HCT116 (cell line): Measurements from ENCODE around the gene SETX. TPM values are rescaled to one million over a fixed set of nuclear protein-coding genes. Genes with fewer than 3 reads are reported as not detected.

Source experiments
- ATAC-seq: fragments of 200-7000 bp; cut with Tn5 transposase; 2 replicates; pipeline ENCODE4 v1.9.1; 2020; ENCODE audit warnings: mild to moderate bottlenecking, moderate library complexity
- BruUV-seq: library from RNA; stranded (reverse); fragments of 400-500 nt; replicated peaks from 2 replicates; lab custom pipeline; 2021; lab: Mats Ljungman, UMichigan
- CTCF ChIA-PET: fragments of 300-600 bp; sonication (Branson Sonifier 250); formaldehyde crosslinking; loops from one replicate; lab custom pipeline; 2021; ENCODE audit warnings: antibody characterized with exemption; lab: Charles Lee
- POLR2A ChIA-PET: fragments of 300-600, 350-600 bp; sonication (Branson Sonifier 250); formaldehyde crosslinking; loops from one replicate; lab custom pipeline; 2021; ENCODE audit warnings: antibody characterized with exemption; lab: Charles Lee
- RAD21 ChIA-PET, 2 experiments: fragments of 300-600 bp; sonication (Branson Sonifier 250); formaldehyde crosslinking; loops; one replicate each; lab custom pipeline; 2023; ENCODE audit warnings: low total read pairs in 2 of 2; ENCODE audit not compliant: uncharacterized antibody in 2 of 2, unreplicated experiment in 2 of 2, low non-redundant PET in 1 of 2; lab: Charles Lee
- DNase-seq: peaks from one replicate; pipeline ENCODE4 v3.0.0-alpha.2; 2010; ENCODE audit warnings: low read depth, low spot score
- H2AFZ ChIP-seq: fragments of 200-600 bp; shearing (Covaris generic), sonication (generic); 2 replicates; pipeline ENCODE4 v1.6.1; 2017; ENCODE audit warnings: low read depth, mixed run types, mixed read lengths, antibody characterized with exemption, low read length; ENCODE audit not compliant: poor library complexity, severe bottlenecking
- H3K27ac ChIP-seq: 2 replicates; pipeline ENCODE4 v1.5.1; 2012; ENCODE audit warnings: low read depth, low read length
- H3K27me3 ChIP-seq: fragments of 200-600 bp; sonication (generic); 2 replicates; pipeline ENCODE4 v1.6.1; 2016; ENCODE audit warnings: mixed run types, low read length, mixed read lengths; ENCODE audit not compliant: insufficient read depth
- H3K36me3 ChIP-seq, 2 experiments: fragments of 200-500 bp in 1 of 2; fragments of 200-600 bp in 1 of 2; sonication (Bioruptor generic) in 1 of 2; sonication (generic) in 1 of 2; 2 replicates each; pipeline versions ENCODE4 v1.5.1 to v1.6.1; 2014 to 2016; ENCODE audit warnings: low read length in 2 of 2, inconsistent platforms in 1 of 2, mixed read lengths in 1 of 2, mixed run types in 1 of 2; ENCODE audit not compliant: insufficient read depth in 2 of 2, control insufficient read depth in 1 of 2
- H3K4me1 ChIP-seq, 2 experiments: fragments of 200-600 bp in 1 of 2; sonication (generic) in 1 of 2; 2 replicates each; pipeline versions ENCODE4 v1.5.1 to v1.6.1; 2012 to 2017; ENCODE audit warnings: low read length in 2 of 2, inconsistent platforms in 1 of 2, mild to moderate bottlenecking in 1 of 2, mixed read lengths in 1 of 2, mixed run types in 1 of 2, moderate library complexity in 1 of 2; ENCODE audit not compliant: insufficient read depth in 2 of 2, control insufficient read depth in 1 of 2
- H3K4me2 ChIP-seq: fragments of 200-600 bp; sonication (generic); 2 replicates; pipeline ENCODE4 v1.6.1; 2017; ENCODE audit warnings: mixed run types, low read length, mixed read lengths
- H3K4me3 ChIP-seq, 2 experiments: fragments of 200-600 bp in 1 of 2; sonication (generic) in 1 of 2; replicated peaks in 1 of 2; 2 replicates each; pipeline ENCODE4 v1.5.1; 2011 to 2016; ENCODE audit warnings: low read length in 2 of 2, control low read depth in 1 of 2, low read depth in 1 of 2, mild to moderate bottlenecking in 1 of 2, mixed read lengths in 1 of 2, mixed run types in 1 of 2
- H3K79me2 ChIP-seq: fragments of 200-600 bp; sonication (generic); 2 replicates; pipeline ENCODE4 v1.6.1; 2017; ENCODE audit warnings: mild to moderate bottlenecking, mixed run types, low read length, moderate library complexity, mixed read lengths; ENCODE audit not compliant: insufficient read depth
- H3K9ac ChIP-seq: fragments of 200-600 bp; sonication (generic); 2 replicates; pipeline ENCODE4 v1.6.1; 2016; ENCODE audit warnings: low read length, mixed read lengths
- H3K9me2 ChIP-seq: fragments of 200-600 bp; sonication (generic), shearing (Covaris generic); 2 replicates; pipeline ENCODE4 v1.6.1; 2017; ENCODE audit warnings: mixed run types, mild to moderate bottlenecking, moderate library complexity; ENCODE audit not compliant: insufficient read depth
- H3K9me3 ChIP-seq, 2 experiments: fragments of 200-500 bp in 1 of 2; fragments of 200-600 bp in 1 of 2; sonication (Bioruptor generic) in 1 of 2; sonication (generic) in 1 of 2; 2 replicates each; pipeline ENCODE4 v1.6.1; 2014 to 2017; ENCODE audit warnings: low read length in 2 of 2, mixed read lengths in 2 of 2, inconsistent platforms in 1 of 2, low read depth in 1 of 2, mild to moderate bottlenecking in 1 of 2, mixed run types in 1 of 2, moderate library complexity in 1 of 2; ENCODE audit not compliant: control insufficient read depth in 1 of 2, insufficient read depth in 1 of 2
- H4K20me1 ChIP-seq: fragments of 200-600 bp; sonication (generic), shearing (Covaris generic); 2 replicates; pipeline ENCODE4 v1.6.1; 2017; ENCODE audit warnings: mixed run types, mild to moderate bottlenecking, moderate library complexity; ENCODE audit not compliant: insufficient read depth
- CBX3 ChIP-seq: IDR thresholded peaks from 2 replicates; pipeline ENCODE4 v1.6.1; 2012; ENCODE audit warnings: low read depth
- CEBPB ChIP-seq: IDR thresholded peaks from 2 replicates; pipeline ENCODE4 v1.6.1; 2012; ENCODE audit warnings: low read depth
- EZH2 ChIP-seq: fragments of 200-600 bp; sonication (generic); IDR thresholded peaks from 2 replicates; pipeline ENCODE4 v1.6.1; 2017; ENCODE audit warnings: antibody characterized with exemption, mixed run types
- EZH2phosphoT487 ChIP-seq: fragments of 200-600 bp; IDR thresholded peaks from 2 replicates; pipeline ENCODE4 v1.6.1; 2018; ENCODE audit warnings: antibody characterized with exemption, borderline replicate concordance
- FOSL1 ChIP-seq: IDR thresholded peaks from 2 replicates; pipeline ENCODE4 v1.6.1; 2012; ENCODE audit warnings: low read depth
- POLR2A ChIP-seq: IDR thresholded peaks from 2 replicates; pipeline ENCODE4 v1.7.0; 2011; ENCODE audit warnings: borderline replicate concordance; ENCODE audit not compliant: insufficient read depth, insufficient read length; ENCODE audit errors: extremely low read depth
- POLR2AphosphoS5 ChIP-seq: IDR thresholded peaks from 2 replicates; pipeline ENCODE4 v1.6.1; 2011; ENCODE audit warnings: mild to moderate bottlenecking, low read depth, low read length, moderate library complexity
- RAD21 ChIP-seq: IDR thresholded peaks from 2 replicates; pipeline ENCODE4 v1.6.1; 2012; ENCODE audit warnings: low read depth, mild to moderate bottlenecking
- SIN3A ChIP-seq: IDR thresholded peaks from 2 replicates; pipeline ENCODE4 v1.6.1; 2012; ENCODE audit warnings: low read depth
- SP1 ChIP-seq: IDR thresholded peaks from 2 replicates; pipeline ENCODE4 v1.6.1; 2012; ENCODE audit warnings: low read depth
- SRF ChIP-seq: IDR thresholded peaks from 2 replicates; pipeline ENCODE4 v1.6.1; 2012; ENCODE audit warnings: low read depth
- TCF7L2 ChIP-seq: IDR thresholded peaks from 2 replicates; pipeline ENCODE4 v1.7.0; 2011; ENCODE audit warnings: borderline replicate concordance, inconsistent platforms; ENCODE audit not compliant: insufficient read depth, insufficient read length; ENCODE audit errors: extremely low read depth
- YY1 ChIP-seq: IDR thresholded peaks from 2 replicates; pipeline ENCODE4 v1.6.1; 2011; ENCODE audit warnings: low read length, low read depth, moderate library complexity, mild to moderate bottlenecking; ENCODE audit not compliant: insufficient replicate concordance; ENCODE audit errors: extremely low read depth
- ZFX ChIP-seq: fragments of 450-650 bp; IDR thresholded peaks from 2 replicates; pipeline ENCODE4 v1.6.1; 2017
- intact Hi-C: fragments of 100-400 bp; cut with micrococcal nuclease; formaldehyde crosslinking; loops from 2 replicates; pipeline ENCODE4 v1.10.0; 2022
- total RNA-seq: library from RNA; stranded (reverse); gene quantifications from one replicate; pipeline ENCODE4 v1.2.1, GENCODE V29; 2021; ENCODE audit not compliant: unreplicated experiment
- TF ChIP-seq, protein P1 (sequence below), 3 experiments: fragments of 200-600 bp in 1 of 3; sonication (generic) in 1 of 3; IDR thresholded peaks in 2 of 3; conservative IDR thresholded peaks in 1 of 3; 2 replicates each; pipeline ENCODE4 v1.5.1; 2012 to 2017; ENCODE audit warnings: low read depth in 2 of 3, low read length in 2 of 3, antibody characterized with exemption in 1 of 3, borderline replicate concordance in 1 of 3, control low read depth in 1 of 3, mild to moderate bottlenecking in 1 of 3, mixed read lengths in 1 of 3, mixed run types in 1 of 3, moderate library complexity in 1 of 3; ENCODE audit not compliant: insufficient read depth in 1 of 3
- TF ChIP-seq, protein P2 (sequence below): IDR thresholded peaks from 2 replicates; pipeline ENCODE4 v1.6.1; 2012
- TF ChIP-seq, protein P3 (sequence below): IDR thresholded peaks from 2 replicates; pipeline ENCODE4 v1.6.1; 2011; ENCODE audit warnings: mild to moderate bottlenecking, low read length, moderate library complexity; ENCODE audit not compliant: insufficient replicate concordance; ENCODE audit errors: extremely low read depth

Gene SETX
- total RNA-seq, 1 experiment from 2014 or later, result 38.5 TPM

DNA sequence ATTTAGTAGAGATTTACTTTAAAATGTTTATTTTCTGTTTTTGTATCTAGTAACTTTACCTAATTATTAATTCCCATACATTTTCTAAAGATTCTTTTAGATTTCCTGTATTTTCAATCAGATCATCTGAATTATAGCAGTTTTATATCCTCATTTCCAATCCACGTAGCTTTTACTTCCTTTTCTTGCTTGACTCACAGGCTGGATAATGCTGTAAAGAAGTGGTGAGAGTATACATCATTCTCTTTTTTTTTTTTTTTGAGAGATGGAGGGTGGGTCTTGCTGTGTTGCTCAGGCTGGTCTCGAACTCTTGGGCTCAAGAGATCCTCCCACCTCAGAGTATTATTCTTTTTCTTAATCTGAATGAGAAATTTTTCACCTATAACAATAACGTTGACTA lies 11.2 kb upstream of the SETX start:
- no peaks in the 10 kb centered on the region for H3K36me3 ChIP-seq
- ChIA-PET RAD21 (no interaction called here), POLR2A (interaction anchor here (0.6 kb wide), 1 partner anchor 11 kb away, joined by 3 read pairs; the partner anchor contains the start of gene SETX), CTCF (no interaction called here)
- H3K27me3 ChIP-seq, result no peaks in the 10 kb centered on the region
- TF ChIP-seq CBX3 (no peak), ZFX (no peak)
- no peak overlapping the region for H2AFZ ChIP-seq
- no peaks in the 10 kb centered on the region for H3K9me3 ChIP-seq
- no peak for DNase-seq
- no peak overlapping the region for H3K27ac ChIP-seq
- H3K9me2 ChIP-seq, result no peaks in the 10 kb centered on the region
- no peaks in the 10 kb centered on the region for H3K4me1 ChIP-seq
- intact Hi-C loops, result no loop called here
- H3K4me2 ChIP-seq, result no peak overlapping the region
- no peak overlapping the region for H3K9ac ChIP-seq
- no peaks in the 10 kb centered on the region for H3K79me2 ChIP-seq
- ATAC-seq, result no peak
- no TSS peak for BruUV-seq
- no peak overlapping the region for H3K4me3 ChIP-seq
- H4K20me1 ChIP-seq, result no peaks in the 10 kb centered on the region

DNA sequence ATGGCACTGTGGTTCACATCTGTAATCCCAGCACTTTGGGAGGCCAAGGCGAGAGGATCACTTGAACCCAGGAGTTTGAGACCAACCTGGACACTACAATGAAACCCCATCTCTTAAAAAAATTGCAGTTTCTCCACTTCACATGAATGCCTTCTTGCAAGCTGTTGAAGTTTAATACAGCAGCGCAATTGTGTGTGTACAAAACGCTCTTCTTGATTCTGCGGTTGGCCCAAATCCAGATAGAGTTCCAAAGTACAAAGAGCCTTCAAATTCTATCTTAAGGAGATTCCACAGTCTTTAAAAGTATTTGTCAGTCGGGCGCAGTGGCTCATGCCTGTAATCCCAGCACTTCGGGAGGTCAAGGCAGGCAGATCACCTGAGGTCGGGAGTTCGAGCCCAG lies 9.3 kb upstream of the SETX start:
- no peak overlapping the region for H3K27ac ChIP-seq
- TF ChIP-seq, protein P1, sequence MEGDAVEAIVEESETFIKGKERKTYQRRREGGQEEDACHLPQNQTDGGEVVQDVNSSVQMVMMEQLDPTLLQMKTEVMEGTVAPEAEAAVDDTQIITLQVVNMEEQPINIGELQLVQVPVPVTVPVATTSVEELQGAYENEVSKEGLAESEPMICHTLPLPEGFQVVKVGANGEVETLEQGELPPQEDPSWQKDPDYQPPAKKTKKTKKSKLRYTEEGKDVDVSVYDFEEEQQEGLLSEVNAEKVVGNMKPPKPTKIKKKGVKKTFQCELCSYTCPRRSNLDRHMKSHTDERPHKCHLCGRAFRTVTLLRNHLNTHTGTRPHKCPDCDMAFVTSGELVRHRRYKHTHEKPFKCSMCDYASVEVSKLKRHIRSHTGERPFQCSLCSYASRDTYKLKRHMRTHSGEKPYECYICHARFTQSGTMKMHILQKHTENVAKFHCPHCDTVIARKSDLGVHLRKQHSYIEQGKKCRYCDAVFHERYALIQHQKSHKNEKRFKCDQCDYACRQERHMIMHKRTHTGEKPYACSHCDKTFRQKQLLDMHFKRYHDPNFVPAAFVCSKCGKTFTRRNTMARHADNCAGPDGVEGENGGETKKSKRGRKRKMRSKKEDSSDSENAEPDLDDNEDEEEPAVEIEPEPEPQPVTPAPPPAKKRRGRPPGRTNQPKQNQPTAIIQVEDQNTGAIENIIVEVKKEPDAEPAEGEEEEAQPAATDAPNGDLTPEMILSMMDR (IDR thresholded peaks at IDR 0.05 in 2 of 3, conservative IDR thresholded peaks at IDR 0.05 in 1 of 3; ENCODE audit: borderline replicate concordance in 1 of 3, insufficient read depth in 1 of 3, low read depth in 2 of 3, low read length in 2 of 3), result no peak
- TF ChIP-seq SP1, result no peak
- TF ChIP-seq YY1, result no peak
- TF ChIP-seq POLR2A, result no peak
- TF ChIP-seq POLR2AphosphoS5, result no peak
- no peak for TF ChIP-seq EZH2
- no peak for TF ChIP-seq TCF7L2
- TF ChIP-seq, protein P2, sequence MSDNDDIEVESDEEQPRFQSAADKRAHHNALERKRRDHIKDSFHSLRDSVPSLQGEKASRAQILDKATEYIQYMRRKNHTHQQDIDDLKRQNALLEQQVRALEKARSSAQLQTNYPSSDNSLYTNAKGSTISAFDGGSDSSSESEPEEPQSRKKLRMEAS, result no peak
- no peak for TF ChIP-seq FOSL1
- TF ChIP-seq SIN3A, result no peak
- TF ChIP-seq SRF, result no peak
- TF ChIP-seq, protein P3, sequence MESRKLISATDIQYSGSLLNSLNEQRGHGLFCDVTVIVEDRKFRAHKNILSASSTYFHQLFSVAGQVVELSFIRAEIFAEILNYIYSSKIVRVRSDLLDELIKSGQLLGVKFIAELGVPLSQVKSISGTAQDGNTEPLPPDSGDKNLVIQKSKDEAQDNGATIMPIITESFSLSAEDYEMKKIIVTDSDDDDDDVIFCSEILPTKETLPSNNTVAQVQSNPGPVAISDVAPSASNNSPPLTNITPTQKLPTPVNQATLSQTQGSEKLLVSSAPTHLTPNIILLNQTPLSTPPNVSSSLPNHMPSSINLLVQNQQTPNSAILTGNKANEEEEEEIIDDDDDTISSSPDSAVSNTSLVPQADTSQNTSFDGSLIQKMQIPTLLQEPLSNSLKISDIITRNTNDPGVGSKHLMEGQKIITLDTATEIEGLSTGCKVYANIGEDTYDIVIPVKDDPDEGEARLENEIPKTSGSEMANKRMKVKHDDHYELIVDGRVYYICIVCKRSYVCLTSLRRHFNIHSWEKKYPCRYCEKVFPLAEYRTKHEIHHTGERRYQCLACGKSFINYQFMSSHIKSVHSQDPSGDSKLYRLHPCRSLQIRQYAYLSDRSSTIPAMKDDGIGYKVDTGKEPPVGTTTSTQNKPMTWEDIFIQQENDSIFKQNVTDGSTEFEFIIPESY, result no peak
- TF ChIP-seq CEBPB, result no peak
- TF ChIP-seq RAD21, result no peak
- TF ChIP-seq EZH2phosphoT487, result no peak
- TF ChIP-seq, all 23 proteins: peak for 0
- ChIA-PET CTCF (no interaction called here), RAD21 (no interaction called here), POLR2A (no interaction called here)
- H3K79me2 ChIP-seq, result no peaks in the 10 kb centered on the region
- intact Hi-C loops, result no loop called here
- H3K4me1 ChIP-seq, result no peaks in the 10 kb centered on the region
- no peak overlapping the region for H3K4me3 ChIP-seq
- DNase-seq, result no peak
- no TSS peak for BruUV-seq
- no peaks in the 10 kb centered on the region for H3K9me3 ChIP-seq
- H3K27me3 ChIP-seq, result no peaks in the 10 kb centered on the region
- no peak overlapping the region for H2AFZ ChIP-seq
- H4K20me1 ChIP-seq, result no peaks in the 10 kb centered on the region
- no peak overlapping the region for H3K4me2 ChIP-seq
- ATAC-seq, result no peak
- no peak overlapping the region for H3K9ac ChIP-seq
- no peaks in the 10 kb centered on the region for H3K9me2 ChIP-seq
- H3K36me3 ChIP-seq, result no peaks in the 10 kb centered on the region
